Peyer's patch (tissue), 4 donors: ENCODE results near the gene SFRP5.

Experiments used
- POLR2A ChIP-seq, 2 donors: fragments of 450-650 bp; IDR thresholded peaks; one replicate each; pipeline ENCODE4 v1.5.1; 2017; ENCODE audit warnings: antibody characterized with exemption in 2 of 2, mild to moderate bottlenecking in 2 of 2, moderate library complexity in 2 of 2
- TF ChIP-seq, protein P1 (sequence below), 6 experiments: fragments of 450-650 bp in 4 of 6; fragments of 200-600 bp in 2 of 6; sonication (generic) in 1 of 6; IDR thresholded peaks; one replicate each; pipeline ENCODE4 v1.5.1; 2017 to 2019; ENCODE audit warnings: antibody characterized with exemption in 6 of 6, mild to moderate bottlenecking in 3 of 6, moderate library complexity in 1 of 6

DNA sequence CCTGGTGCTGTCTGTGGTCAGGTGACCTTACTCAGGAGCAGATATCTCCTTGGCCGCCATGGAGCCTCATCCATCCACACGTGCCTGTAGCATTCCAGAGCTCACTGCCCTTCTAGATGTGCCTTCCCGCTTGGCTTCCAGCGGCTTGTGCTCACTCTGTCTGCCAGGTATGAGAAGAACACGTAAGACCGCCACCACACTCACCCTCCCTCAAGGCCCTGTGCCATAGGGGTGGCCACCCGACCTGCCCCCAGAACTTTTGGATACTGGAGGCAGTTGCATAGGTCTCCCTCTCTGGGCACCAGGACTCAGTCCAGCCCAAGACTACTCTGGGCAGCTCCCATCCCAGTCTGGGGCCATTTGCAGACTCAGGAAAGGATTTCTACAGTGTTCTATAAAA, 54.2 kb downstream of the SFRP5 start:
- TF ChIP-seq, protein P1, sequence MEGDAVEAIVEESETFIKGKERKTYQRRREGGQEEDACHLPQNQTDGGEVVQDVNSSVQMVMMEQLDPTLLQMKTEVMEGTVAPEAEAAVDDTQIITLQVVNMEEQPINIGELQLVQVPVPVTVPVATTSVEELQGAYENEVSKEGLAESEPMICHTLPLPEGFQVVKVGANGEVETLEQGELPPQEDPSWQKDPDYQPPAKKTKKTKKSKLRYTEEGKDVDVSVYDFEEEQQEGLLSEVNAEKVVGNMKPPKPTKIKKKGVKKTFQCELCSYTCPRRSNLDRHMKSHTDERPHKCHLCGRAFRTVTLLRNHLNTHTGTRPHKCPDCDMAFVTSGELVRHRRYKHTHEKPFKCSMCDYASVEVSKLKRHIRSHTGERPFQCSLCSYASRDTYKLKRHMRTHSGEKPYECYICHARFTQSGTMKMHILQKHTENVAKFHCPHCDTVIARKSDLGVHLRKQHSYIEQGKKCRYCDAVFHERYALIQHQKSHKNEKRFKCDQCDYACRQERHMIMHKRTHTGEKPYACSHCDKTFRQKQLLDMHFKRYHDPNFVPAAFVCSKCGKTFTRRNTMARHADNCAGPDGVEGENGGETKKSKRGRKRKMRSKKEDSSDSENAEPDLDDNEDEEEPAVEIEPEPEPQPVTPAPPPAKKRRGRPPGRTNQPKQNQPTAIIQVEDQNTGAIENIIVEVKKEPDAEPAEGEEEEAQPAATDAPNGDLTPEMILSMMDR (IDR thresholded peaks at IDR 0.05): no peak
- no peak for TF ChIP-seq POLR2A (IDR thresholded peaks at IDR 0.05)
